HG02840 (cell line): ENCODE measurements around the gene IRF7.
A peak's percentile ranks its signal among the peaks of the same experiment; 100 is the strongest.

Experiments used
- ATAC-seq: cut with Tn5 transposase; IDR thresholded peaks from one replicate; pipeline ENCODE4 v1.9.1; 2021; ENCODE audit warnings: mild to moderate bottlenecking, moderate library complexity, moderate number of reproducible peaks; ENCODE audit not compliant: unreplicated experiment, low FRiP score

Gene IRF7

DNA sequence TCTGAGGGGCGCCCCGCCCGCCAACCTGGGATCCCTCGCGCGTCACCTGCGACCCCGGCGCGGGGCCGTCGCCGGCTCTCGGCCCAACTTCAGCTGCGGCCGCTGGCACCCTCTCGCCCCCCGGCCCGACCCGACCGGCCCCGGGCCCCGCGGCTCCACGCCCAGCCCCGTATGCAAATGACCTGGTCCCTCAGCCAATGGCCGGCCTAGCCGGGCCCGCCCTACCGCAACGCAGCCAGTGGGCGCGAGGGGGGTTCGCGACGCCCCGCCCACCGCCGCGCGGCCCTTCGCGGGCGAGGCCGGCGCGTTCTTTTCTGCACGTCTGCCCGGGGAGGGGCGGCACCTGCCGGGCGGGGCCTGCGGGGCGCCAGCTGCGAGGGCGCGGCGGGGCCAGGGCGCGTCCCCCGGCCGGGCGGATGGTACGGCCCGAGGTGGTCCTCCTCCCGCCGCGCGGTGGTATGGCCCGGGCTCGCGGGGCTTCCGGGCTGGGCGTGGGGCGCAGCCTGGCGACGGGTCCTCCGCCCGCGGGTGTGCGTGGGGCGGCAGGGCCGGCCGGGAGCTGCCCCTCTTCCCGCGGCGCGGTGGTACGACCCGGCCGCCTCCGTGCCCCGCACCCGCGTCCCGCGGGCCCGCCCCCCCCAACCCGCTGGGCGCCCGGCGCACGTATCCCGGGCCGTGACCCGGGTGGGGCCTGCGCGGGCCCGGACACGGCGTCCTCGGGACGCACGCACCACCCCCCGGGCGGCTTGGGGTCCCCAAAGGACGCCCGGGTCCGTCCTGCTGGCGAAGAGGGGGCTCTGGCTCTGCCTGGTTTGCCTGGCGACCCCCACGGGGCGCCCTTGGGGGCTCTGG is 47.2 kb downstream of the IRF7 start:
- peak; percentile 77 for ATAC-seq

- ATAC-seq, result no peak
Observed at GRCh38 chr11:567629-568292, 48.0 kb downstream of the IRF7 start.

DNA sequence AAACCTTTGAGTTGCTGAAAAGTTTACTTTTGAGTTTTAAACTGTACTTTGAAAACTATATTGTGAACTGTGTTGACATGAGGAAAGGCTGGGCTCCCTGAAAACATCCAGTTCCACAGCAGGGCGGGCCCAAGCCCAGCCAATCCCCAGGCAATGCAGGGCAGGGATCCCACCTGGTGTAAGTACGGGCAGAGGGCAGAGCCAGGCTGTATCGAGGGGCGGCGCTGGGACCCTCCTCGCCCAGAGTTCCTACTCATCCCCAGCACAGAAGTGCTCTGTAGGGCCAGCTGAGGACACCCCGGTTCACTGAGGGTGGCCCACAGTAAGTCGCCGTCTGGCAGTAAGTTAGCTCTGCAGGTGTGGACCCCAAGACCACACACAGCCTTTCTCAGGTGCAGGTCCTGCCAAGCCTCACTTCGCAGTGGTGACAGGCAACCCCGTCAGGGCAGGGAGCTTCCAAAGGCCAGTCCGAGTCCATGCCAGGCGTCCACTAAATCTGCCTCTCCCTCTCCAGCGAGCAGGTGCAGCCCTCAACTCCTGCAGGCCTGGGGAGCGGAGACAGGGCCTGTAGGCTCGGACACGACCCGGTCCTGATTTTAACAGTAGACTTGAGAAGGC is 48.6 kb downstream of the IRF7 start:
- no peak for ATAC-seq

DNA sequence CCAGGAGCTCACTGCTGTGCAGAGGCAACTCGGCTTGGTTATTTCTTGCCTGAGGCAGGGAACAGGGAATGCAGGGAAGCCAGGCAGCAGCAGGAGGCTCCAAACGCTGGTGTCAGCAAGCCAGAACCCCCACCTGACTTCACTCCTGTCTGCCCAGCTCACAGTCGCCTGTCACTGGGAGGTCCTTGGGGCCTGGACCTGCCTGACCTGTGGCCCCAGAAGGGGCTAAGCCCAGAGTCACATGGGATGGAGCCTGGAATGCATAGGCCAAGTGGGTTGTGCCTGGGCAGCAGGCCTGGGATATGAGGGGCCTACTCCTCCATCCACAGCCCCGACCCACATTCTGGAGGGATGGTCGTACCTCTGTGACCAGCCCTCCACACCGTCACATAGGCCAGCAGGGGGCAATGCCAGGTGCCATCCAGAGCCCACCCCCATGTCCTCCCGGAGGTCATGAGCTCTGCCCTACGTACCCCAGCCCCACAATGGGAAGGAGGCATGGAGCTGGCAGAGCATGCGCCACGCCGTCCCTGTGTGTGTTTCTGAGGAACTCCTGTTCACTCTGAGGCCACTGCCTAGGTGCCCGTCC is 49.7 kb downstream of the IRF7 start:
- ATAC-seq, result no peak

- ATAC-seq, result no peak
Observed at GRCh38 chr11:563812-564578, 51.8 kb downstream of the IRF7 start.

DNA sequence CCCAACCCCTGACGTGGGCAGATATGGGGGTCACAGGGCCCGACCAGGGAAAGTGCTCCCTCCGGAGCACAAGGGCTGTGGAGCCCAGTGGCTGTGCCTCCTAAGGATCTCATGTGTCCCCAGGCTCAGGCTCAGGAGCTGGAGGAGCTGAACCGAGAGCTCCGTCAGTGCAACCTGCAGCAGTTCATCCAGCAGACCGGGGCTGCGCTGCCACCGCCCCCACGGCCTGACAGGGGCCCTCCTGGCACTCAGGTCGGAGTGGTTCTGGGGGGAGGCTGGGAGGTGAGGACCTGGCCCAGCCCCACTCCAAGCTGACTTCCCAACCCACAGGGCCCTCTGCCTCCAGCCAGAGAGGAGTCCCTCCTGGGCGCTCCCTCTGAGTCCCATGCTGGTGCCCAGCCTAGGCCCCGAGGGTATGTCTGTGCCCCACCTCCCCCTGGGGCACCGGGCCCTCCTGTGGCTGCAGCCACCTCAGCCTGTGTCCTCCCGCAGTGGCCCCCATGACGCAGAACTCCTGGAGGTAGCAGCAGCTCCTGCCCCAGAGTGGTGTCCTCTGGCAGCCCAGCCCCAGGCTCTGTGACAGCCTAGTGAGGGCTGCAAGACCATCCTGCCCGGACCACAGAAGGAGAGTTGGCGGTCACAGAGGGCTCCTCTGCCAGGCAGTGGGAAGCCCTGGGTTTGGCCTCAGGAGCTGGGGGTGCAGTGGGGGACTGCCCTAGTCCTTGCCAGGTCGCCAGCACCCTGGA is 52.5 kb downstream of the IRF7 start:
- no peak for ATAC-seq
